ENCODE data around the gene LMCD1.

LMCD1 gene, protein sequence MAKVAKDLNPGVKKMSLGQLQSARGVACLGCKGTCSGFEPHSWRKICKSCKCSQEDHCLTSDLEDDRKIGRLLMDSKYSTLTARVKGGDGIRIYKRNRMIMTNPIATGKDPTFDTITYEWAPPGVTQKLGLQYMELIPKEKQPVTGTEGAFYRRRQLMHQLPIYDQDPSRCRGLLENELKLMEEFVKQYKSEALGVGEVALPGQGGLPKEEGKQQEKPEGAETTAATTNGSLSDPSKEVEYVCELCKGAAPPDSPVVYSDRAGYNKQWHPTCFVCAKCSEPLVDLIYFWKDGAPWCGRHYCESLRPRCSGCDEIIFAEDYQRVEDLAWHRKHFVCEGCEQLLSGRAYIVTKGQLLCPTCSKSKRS

DNA sequence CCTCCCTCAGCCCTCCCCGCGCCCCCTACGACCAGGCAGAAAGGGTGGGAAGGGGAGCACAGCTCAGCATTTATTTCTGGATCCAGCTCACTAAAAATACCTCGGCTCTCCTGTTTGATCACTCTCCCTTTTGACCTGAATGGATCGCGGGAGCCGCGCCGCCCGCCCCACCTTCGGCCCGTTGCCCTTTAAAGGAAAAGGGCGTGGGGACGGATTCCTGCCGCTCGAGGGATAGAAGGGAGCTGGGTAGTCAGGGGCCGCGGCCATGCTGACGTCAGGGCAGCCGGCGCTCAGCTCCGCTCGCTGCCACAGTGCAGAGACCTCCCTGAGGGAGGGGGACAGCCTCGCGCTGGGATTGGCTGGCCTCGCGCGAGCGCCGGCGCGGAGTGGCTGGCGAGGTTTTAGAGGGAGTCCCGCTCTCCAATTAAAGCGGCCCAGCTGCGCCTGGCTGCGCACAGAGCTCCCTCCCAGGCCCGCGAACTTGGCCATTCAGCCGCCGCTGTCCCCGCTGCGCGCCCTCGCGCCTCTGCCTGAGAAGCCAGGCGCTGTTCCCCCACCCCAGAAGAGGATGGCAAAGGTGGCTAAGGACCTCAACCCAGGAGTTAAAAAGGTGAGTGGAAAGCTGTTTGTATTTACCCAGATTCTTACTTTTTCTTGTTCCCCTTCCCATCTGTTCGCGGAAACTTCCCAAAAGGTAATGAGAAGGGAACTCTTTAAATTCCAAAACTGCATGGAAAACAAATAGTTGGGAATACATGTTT lies at the start of gene LMCD1:
TSS of gene LMCD1 (plus strand) at position 453 of the 761 bp plus-strand sequence. CDS start at position 569, 116 bp downstream.
- DNase-seq (ENCODE audit: low spot score): no peak

DNA sequence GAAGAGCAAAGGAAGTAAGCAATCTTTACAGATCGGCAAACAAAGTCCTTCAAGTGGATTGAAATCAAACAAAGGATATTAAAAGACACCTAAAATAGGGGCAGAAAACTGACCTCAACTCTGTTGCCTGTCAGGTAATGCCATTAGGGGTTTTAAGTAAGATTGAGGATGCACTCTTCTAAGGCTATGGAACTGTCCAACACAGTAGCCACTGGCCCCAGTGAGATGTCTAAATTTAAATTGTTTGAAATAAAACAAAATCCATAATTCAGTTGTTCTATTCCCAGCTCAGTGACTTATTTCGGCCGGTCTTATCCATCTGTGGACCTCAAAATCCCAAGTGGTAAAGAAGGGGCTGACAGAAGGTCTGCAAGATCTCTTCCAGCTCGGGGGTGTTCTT lies 49.5 kb upstream of the LMCD1 start:
- no peak for DNase-seq (ENCODE audit: low spot score)

DNA sequence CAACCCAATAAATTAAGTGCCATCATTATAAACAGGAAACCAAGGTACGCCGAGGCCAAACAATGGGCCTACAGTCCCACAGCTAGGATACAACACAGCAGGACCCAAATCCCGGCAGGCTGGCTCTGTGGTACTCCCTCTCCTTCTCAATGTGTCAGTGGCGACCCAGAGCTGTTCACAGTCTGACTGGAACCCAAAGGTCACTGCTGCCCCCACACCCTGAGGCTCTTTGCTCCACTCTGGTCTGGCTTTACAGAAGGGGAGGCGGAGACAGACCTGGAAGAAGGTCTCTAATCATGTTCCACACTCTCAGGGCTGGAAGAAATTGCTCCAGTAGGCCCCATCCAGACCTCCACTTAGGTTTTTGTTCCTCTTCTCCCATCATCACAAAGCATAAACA lies 48.5 kb upstream of the LMCD1 start:
- no peak for DNase-seq (ENCODE audit: low spot score)

- no peak for DNase-seq (ENCODE audit: low spot score)
These were observed 45.9 kb upstream of the LMCD1 start for GRCh38 chr3:8455526-8456411.

DNA sequence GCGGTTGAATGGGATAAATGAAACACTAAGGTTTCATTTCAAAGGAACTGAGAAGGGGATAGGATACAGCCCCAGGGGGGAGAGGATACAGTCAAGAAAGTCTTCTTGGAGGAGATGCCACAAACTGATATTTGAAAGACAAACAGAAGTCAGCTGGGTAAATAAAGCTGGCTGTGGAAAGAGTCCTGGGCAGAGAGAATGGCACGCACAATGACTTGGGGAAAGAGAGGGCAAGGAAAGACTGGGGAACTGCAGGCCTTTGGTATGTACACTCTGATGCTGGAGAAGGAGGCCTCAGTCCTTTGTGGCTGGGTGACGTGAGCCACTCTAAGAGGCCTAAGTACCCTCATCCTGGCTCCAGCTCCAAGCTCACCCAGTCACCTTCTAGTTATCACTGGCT lies 45.2 kb upstream of the LMCD1 start:
- no peak for DNase-seq (ENCODE audit: low spot score)

- DNase-seq (ENCODE audit: low spot score): no peak
These were observed 44.6 kb upstream of the LMCD1 start for GRCh38 chr3:8457039-8457438.

GRCh38 chr3:8458238-8458661 lies 43.4 kb upstream of the LMCD1 start:
- no peak for DNase-seq (ENCODE audit: low spot score)

- no peak for DNase-seq (ENCODE audit: low spot score)
These were observed 42.9 kb upstream of the LMCD1 start for GRCh38 chr3:8458711-8459110.

DNA sequence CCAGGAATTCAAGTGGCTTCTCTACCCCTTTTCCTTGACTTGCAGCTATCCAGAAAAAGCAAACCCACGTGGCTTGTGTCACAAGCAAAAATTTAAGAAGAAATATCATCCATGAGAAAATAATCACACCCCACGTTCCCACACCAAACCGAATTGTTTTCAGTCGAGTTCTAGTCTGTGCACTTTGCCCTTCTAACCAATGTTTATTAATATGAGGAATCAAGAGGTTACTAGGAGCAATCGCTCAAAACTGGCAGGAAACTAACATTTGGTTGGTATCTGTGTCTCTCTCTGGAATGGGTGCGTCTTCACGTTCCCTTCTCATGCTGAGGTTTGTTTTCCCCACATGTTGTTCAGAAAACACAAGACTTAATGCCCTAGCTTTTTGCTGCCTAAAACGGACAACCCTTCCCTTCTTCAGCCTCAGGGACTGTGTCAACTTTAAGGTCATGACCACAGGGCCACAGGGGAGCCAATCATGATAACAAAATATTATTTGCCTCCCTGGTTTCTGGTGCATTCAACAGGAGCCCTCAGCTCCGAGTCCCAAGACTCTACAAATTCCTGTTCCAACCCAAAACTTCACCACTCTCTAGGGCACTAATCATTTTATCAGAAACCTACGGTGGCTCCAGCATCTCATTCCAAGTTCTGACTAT lies 41.4 kb upstream of the LMCD1 start:
- DNase-seq (ENCODE audit: low spot score): no peak

GRCh38 chr3:8460815-8461456 lies 40.7 kb upstream of the LMCD1 start:
- DNase-seq (ENCODE audit: low spot score): no peak

DNA sequence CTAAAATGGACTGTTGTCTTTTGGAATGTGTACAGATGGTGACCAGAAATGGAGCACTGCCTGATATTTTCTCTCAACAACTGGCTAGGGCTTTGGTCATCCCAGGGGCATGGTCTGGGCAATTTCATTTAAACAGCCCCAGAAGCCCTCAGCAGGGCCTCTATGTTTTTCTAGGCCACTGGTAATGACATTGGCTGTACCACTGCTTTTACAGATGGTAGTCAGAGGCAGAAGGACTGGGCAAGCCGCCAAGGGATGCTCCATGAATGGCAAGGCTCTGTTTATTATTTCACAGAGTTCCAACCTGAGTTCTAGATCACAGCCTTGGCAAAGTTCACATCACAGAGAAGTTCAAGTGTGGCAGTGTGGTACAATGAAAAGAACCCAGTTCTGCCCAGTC lies 37.0 kb upstream of the LMCD1 start:
- no peak for DNase-seq (ENCODE audit: low spot score)

GRCh38 chr3:8466526-8466925 lies 35.1 kb upstream of the LMCD1 start:
- DNase-seq (ENCODE audit: low spot score): no peak

DNA sequence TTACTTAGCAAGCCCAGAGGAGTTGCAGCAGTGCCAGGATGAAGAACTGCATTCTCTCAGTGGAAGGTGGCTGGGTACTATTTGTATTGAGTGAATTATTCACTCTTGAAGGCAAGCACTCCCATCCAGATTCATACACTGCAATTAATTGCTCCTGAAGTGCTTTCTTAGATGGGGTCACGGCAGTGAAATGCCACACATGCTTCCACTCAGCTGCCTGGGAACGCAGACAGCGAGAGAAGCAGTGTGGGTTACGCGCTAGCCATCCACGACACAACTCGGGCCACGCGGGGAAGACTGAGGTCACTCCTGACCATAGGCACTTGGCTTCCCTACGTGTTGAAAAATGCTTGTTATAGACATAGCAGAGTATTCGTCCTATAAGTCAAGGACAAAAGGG lies 30.8 kb upstream of the LMCD1 start:
- no peak for DNase-seq (ENCODE audit: low spot score)

DNA sequence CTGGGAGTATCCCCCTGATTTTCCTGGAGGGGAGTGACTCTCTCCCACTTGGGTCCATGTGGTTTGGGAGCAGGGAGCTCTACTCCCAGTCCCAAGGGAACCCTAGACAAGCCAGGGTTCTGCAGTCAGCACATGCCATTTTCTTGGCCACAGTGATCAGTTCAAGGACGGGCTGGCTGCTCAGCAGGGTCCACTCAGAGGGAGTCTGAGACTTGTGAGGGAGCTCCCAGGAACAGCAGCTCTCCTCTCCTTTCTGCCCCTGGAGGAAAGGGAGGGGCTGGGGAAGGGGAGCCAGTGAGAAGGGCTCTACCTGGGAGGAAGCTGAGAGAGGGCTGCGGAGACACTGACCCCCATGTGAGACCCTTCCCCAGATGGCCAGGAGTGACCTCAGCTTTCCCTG lies 29.1 kb upstream of the LMCD1 start:
- no peak for DNase-seq (ENCODE audit: low spot score)

- no peak for DNase-seq (ENCODE audit: low spot score)
These were observed 28.6 kb upstream of the LMCD1 start for GRCh38 chr3:8473029-8473428.

DNA sequence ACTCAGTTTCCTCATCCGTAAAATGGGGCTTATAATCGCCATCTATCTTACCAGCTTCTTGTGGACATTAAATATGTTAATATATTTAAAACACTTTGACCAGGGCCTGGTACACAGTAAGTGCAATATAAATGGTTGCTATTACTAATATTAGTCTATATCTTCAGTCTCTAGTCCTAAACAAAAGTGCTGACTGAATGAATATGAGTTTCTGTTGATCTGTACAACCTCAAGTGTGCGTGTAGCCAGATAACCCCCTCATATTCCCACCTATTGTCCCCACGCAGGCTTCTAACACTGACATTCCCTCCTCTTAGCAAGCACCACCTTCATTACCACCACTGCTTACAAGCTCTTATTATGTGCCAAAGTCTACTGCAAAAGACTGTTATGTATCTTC lies 27.6 kb upstream of the LMCD1 start:
- DNase-seq (ENCODE audit: low spot score): no peak

DNA sequence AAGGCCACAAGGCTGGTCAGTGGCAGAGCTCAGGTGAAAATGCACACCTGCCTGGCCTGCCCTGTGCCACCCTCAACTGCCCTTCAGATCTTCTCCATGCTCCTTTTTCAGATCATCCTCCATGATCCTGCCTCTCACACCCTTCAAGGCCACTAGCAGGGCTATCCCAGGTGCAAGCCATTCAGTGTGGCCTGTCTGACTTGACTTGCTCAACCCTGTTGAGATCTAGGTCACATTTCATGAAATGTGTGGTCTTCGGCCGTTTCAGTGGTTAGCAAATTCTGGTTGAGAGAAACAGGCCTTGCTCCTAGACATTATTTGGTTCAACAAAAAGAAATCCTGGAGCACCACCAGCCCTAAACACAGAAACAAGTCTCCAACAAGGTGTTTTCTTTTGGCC lies 26.6 kb upstream of the LMCD1 start:
- no peak for DNase-seq (ENCODE audit: low spot score)

DNA sequence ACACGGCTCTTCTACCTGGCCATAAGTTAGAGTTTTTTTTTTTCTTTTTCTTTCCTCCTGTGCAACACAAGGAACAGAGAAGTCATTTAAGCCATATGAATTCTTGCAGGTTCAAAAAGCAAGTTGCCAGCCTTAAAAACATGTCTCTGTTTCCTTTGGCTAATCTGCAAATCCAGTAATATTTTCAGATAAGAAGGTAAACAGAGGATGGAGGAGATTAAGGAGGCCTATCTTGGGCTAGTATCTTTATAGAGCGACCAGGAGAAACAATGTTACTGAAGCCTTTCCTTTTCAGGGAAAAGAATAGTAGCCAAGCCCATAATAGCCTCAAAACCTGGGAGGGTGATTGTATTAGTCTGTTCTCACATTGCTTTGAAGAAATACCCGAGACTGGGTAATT lies 20.9 kb upstream of the LMCD1 start:
- no peak for DNase-seq (ENCODE audit: low spot score)

DNA sequence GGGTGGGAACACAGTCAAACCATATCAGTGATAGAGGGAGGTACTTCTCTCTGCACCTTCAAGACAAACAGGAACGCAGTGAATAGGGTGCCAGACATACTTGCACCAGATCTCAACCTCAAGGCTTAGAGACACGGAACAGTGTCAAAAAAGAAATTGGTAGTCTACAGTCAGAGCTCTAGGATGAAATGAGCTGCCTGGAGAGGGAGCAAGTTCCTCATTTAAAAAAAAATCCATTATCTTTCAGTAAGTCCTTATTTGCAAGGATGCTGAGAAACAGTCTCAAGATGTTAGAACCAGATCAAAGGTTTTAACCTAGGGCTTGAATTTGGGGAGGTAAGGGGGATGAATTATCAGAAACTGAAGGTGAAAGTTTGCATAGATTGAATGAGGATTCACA lies 20.2 kb upstream of the LMCD1 start:
- DNase-seq (ENCODE audit: low spot score): no peak

DNA sequence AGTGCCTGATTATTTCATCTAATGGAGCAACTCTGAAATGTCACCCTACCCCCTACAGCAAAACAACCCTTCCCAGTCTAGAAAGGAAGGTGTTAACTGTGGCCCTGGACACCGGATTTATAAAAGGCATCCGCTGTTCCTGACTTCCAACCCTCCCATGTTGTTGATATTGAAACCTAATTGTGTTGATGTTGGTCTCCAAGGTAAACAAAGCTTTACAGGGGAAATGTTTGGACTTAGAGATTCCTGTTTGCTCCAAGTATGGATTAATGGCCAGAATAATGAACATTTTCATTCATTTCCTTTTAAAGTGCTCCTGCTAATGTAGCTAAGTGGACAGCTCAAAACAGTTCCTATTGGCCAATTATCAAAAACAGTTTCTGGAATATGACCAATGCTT lies 19.4 kb upstream of the LMCD1 start:
- no peak for DNase-seq (ENCODE audit: low spot score)

DNA sequence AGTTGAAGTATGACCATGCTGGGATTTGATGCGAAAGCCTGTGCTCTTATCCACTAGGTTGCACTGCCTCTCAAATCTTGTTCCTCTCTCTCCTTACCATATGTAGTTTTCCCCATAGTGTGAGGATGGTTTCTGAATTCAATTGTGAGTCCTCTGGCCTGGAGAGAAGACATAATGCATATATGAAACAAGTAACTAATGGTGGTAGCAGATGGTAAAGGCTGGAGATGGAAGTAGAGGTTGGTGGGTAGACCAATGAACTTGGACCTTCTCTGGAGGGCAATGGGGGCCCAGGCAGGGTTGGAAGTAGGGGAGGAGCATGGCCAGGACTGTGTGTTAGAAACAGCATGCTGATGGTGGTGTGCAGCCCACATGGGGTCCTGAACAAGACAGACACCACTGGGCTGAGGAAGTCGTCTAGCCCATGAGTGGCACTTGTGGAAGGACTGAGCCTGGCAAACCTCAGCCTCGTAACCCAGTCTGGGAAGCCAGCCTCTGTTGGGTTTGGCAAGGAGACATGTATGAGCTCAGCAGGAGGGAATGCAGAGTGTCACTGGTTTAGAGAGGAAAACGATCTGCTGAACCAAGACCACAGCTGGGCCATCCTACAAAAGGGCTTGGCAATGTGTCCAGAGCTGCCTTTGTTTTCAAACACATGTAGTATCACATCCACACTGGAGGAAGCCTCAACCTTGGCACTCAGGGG lies 18.5 kb upstream of the LMCD1 start:
- no peak for DNase-seq (ENCODE audit: low spot score)
